OCI-LY7 (cell line): Measurements from ENCODE around the gene SLCO4A1. TPM values are rescaled to one million over a fixed set of nuclear protein-coding genes. Genes with fewer than 3 reads are reported as not detected.

Source experiments
- BruUV-seq: library from RNA; stranded (reverse); fragments of 400-500 nt; replicated peaks from 2 replicates; lab custom pipeline; 2021; lab: Mats Ljungman, UMichigan
- CTCF ChIA-PET: fragments of 300-600 bp; sonication (Branson Sonifier 250); formaldehyde crosslinking; loops from one replicate; lab custom pipeline; 2022; ENCODE audit warnings: antibody characterized with exemption; ENCODE audit not compliant: unreplicated experiment; lab: Charles Lee
- POLR2A ChIA-PET: fragments of 300-600 bp; sonication (Branson Sonifier 250); formaldehyde crosslinking; loops from one replicate; lab custom pipeline; 2022; ENCODE audit warnings: antibody characterized with exemption; lab: Charles Lee
- DNase-seq: peaks from one replicate; pipeline ENCODE4 v3.0.0-alpha.2; 2015; ENCODE audit warnings: low spot score
- H2AFZ ChIP-seq: fragments of 200-600 bp; sonication (generic), shearing (Covaris generic); 2 replicates; pipeline ENCODE4 v1.6.1; 2014; ENCODE audit warnings: mild to moderate bottlenecking, antibody characterized with exemption, low read length, moderate library complexity
- H3K27ac ChIP-seq: fragments of 200-600 bp; sonication (generic); 2 replicates; pipeline ENCODE4 v1.5.1; 2014; ENCODE audit warnings: mixed run types, low read depth, mild to moderate bottlenecking, moderate library complexity, low read length, inconsistent platforms; ENCODE audit not compliant: poor library complexity, severe bottlenecking
- H3K36me3 ChIP-seq: fragments of 200-600 bp; sonication (generic); 2 replicates; pipeline ENCODE4 v1.6.1; 2014; ENCODE audit warnings: mild to moderate bottlenecking, antibody characterized with exemption, low read length, moderate library complexity, mixed read lengths; ENCODE audit not compliant: insufficient read depth
- H3K4me1 ChIP-seq: fragments of 200-600 bp; sonication (generic); 2 replicates; pipeline ENCODE4 v1.5.1; 2014; ENCODE audit warnings: mild to moderate bottlenecking, low read length; ENCODE audit not compliant: insufficient read depth, poor library complexity, severe bottlenecking
- H3K4me2 ChIP-seq: fragments of 200-600 bp; sonication (generic); 2 replicates; pipeline ENCODE4 v1.6.1; 2014; ENCODE audit warnings: mild to moderate bottlenecking, low read length
- H3K4me3 ChIP-seq: fragments of 200-600 bp; sonication (generic); 2 replicates; pipeline ENCODE4 v1.5.1; 2014; ENCODE audit warnings: mild to moderate bottlenecking, low read depth, low read length; ENCODE audit not compliant: poor library complexity, severe bottlenecking
- H3K79me2 ChIP-seq: fragments of 200-600 bp; sonication (generic); 2 replicates; pipeline ENCODE4 v1.6.1; 2016; ENCODE audit warnings: low read depth, mild to moderate bottlenecking, low read length, moderate library complexity, mixed read lengths; ENCODE audit not compliant: insufficient read depth
- H3K9me2 ChIP-seq: fragments of 200-600 bp; sonication (generic); 2 replicates; pipeline ENCODE4 v1.6.1; 2016; ENCODE audit warnings: mild to moderate bottlenecking, low read length, mixed read lengths; ENCODE audit not compliant: insufficient read depth
- H3K9me3 ChIP-seq: fragments of 200-600 bp; sonication (generic); 2 replicates; pipeline ENCODE4 v1.6.1; 2014; ENCODE audit warnings: mild to moderate bottlenecking, mixed run types, low read length, mixed read lengths
- H4K20me1 ChIP-seq: fragments of 200-600 bp; sonication (generic); 2 replicates; pipeline ENCODE4 v1.6.1; 2014; ENCODE audit warnings: mild to moderate bottlenecking, antibody characterized with exemption, low read length, moderate library complexity, mixed read lengths; ENCODE audit not compliant: insufficient read depth
- CTCF ChIP-seq: fragments of 200-600 bp; sonication (generic); conservative IDR thresholded peaks from 2 replicates; pipeline ENCODE4 v1.5.1; 2014; ENCODE audit warnings: mild to moderate bottlenecking, antibody characterized with exemption, low read length, moderate library complexity, mixed read lengths
- EZH2phosphoT487 ChIP-seq: fragments of 200-600 bp; sonication (generic); IDR thresholded peaks from 2 replicates; pipeline ENCODE4 v1.6.1; 2018; ENCODE audit warnings: low read depth, borderline replicate concordance, mild to moderate bottlenecking, mixed run types, antibody characterized with exemption, low read length, moderate library complexity, mixed read lengths
- intact Hi-C: fragments of 100-400 bp; cut with micrococcal nuclease; formaldehyde crosslinking; loops from one replicate; pipeline ENCODE4 v1.10.0; 2022; ENCODE audit not compliant: unreplicated experiment
- total RNA-seq, 2 experiments: library from RNA; depleted of rRNA in 1 of 2; stranded (reverse); fragments of >200 nt in 1 of 2; shearing (Covaris generic) in 1 of 2; gene quantifications; 2 replicates each; pipeline ENCODE4 v1.2.3, GENCODE V29; 2014 to 2022

The SLCO4A1 gene
- total RNA-seq, 2 experiments from 2014 or later, result 34.3 to 52.4 TPM

- no peaks in the 10 kb centered on the region for H3K9me2 ChIP-seq
- no peak overlapping the region for H3K4me3 ChIP-seq
- intact Hi-C loops, result no loop called here
- BruUV-seq, result no TSS peak
- H3K36me3 ChIP-seq, result no peaks in the 10 kb centered on the region
- H3K4me2 ChIP-seq, result no peak overlapping the region
- POLR2A ChIA-PET, result no interaction called here
- no peak overlapping the region for H3K27ac ChIP-seq
- no peaks in the 10 kb centered on the region for H3K79me2 ChIP-seq
- TF ChIP-seq CTCF (no peak), EZH2phosphoT487 (no peak)
- CTCF ChIA-PET, result interaction anchor here (0.6 kb wide), 1 partner anchor 28 kb away, joined by 3 read pairs; no protein-coding TSS in a partner anchor
- H4K20me1 ChIP-seq, result no peaks in the 10 kb centered on the region
- peaks cover 39% of the 10 kb centered on the region for H3K4me1 ChIP-seq
- no peak overlapping the region for H2AFZ ChIP-seq
- DNase-seq, result no peak
- no peaks in the 10 kb centered on the region for H3K9me3 ChIP-seq
Observed at GRCh38 chr20:62634330-62634967, 7.9 kb upstream of the SLCO4A1 start.

GRCh38 chr20:62635232-62635631 is 7.1 kb upstream of the SLCO4A1 start:
- no peak overlapping the region for H2AFZ ChIP-seq
- peaks cover 32% of the 10 kb centered on the region for H3K4me1 ChIP-seq
- no peak overlapping the region for H3K4me3 ChIP-seq
- intact Hi-C loops, result no loop called here
- H4K20me1 ChIP-seq, result no peaks in the 10 kb centered on the region
- no peaks in the 10 kb centered on the region for H3K36me3 ChIP-seq
- DNase-seq, result no peak
- no peak for TF ChIP-seq EZH2phosphoT487
- TF ChIP-seq CTCF, result no peak
- H3K9me3 ChIP-seq, result no peaks in the 10 kb centered on the region
- H3K4me2 ChIP-seq, result no peak overlapping the region
- no peaks in the 10 kb centered on the region for H3K79me2 ChIP-seq
- H3K27ac ChIP-seq, result no peak overlapping the region
- POLR2A ChIA-PET, result no interaction called here
- H3K9me2 ChIP-seq, result no peaks in the 10 kb centered on the region
- BruUV-seq, result no TSS peak
- CTCF ChIA-PET, result no interaction called here

GRCh38 chr20:62635852-62636251 is 6.5 kb upstream of the SLCO4A1 start:
- intact Hi-C loops, result no loop called here
- no peak for TF ChIP-seq CTCF
- TF ChIP-seq EZH2phosphoT487, result no peak
- BruUV-seq, result no TSS peak
- no peaks in the 10 kb centered on the region for H3K9me2 ChIP-seq
- no peaks in the 10 kb centered on the region for H3K36me3 ChIP-seq
- peaks cover 30% of the 10 kb centered on the region for H3K4me1 ChIP-seq
- no peak for DNase-seq
- H2AFZ ChIP-seq, result no peak overlapping the region
- no peaks in the 10 kb centered on the region for H3K79me2 ChIP-seq
- no peak overlapping the region for H3K4me2 ChIP-seq
- ChIA-PET CTCF (no interaction called here), POLR2A (no interaction called here)
- no peaks in the 10 kb centered on the region for H3K9me3 ChIP-seq
- H3K27ac ChIP-seq, result no peak overlapping the region
- no peak overlapping the region for H3K4me3 ChIP-seq
- no peaks in the 10 kb centered on the region for H4K20me1 ChIP-seq
